ENCODE measurements around the gene CNKSR3.

The CNKSR3 gene

GRCh38 chr6:154453329-154453728, 57.2 kb downstream of the CNKSR3 start:
- no peak for DNase-seq (ENCODE audit: low read depth)

GRCh38 chr6:154450498-154450897, 60.0 kb downstream of the CNKSR3 start:
- DNase-seq (ENCODE audit: low read depth), result no peak

- no peak for DNase-seq (ENCODE audit: low read depth)
Measured at GRCh38 chr6:154448448-154449096, 61.9 kb downstream of the CNKSR3 start.

- DNase-seq (ENCODE audit: low read depth), result no peak
Measured at GRCh38 chr6:154447954-154448353, 62.5 kb downstream of the CNKSR3 start.

GRCh38 chr6:154446984-154447383, 63.5 kb downstream of the CNKSR3 start:
- no peak for DNase-seq (ENCODE audit: low read depth)

GRCh38 chr6:154445417-154445816, 65.1 kb downstream of the CNKSR3 start:
- no peak for DNase-seq (ENCODE audit: low read depth)

- no peak for DNase-seq (ENCODE audit: low read depth)
Measured at GRCh38 chr6:154441995-154442310, 68.5 kb downstream of the CNKSR3 start.

- DNase-seq (ENCODE audit: low read depth), result no peak
Measured at GRCh38 chr6:154440422-154441043, 70.0 kb downstream of the CNKSR3 start.

- no peak for DNase-seq (ENCODE audit: low read depth)
Measured at GRCh38 chr6:154440022-154440421, 70.5 kb downstream of the CNKSR3 start.

GRCh38 chr6:154438882-154439415, 71.5 kb downstream of the CNKSR3 start:
- no peak for DNase-seq (ENCODE audit: low read depth)

GRCh38 chr6:154435400-154435945, 75.0 kb downstream of the CNKSR3 start:
- DNase-seq (ENCODE audit: low read depth), result no peak

GRCh38 chr6:154434662-154435061, 75.8 kb downstream of the CNKSR3 start:
- DNase-seq (ENCODE audit: low read depth), result no peak

GRCh38 chr6:154433477-154434241, 76.8 kb downstream of the CNKSR3 start:
- no peak for DNase-seq (ENCODE audit: low read depth)

- DNase-seq (ENCODE audit: low read depth), result no peak
Measured at GRCh38 chr6:154432533-154433476, 77.7 kb downstream of the CNKSR3 start.

- DNase-seq (ENCODE audit: low read depth), result no peak
Measured at GRCh38 chr6:154430481-154430919, 80.0 kb downstream of the CNKSR3 start.

GRCh38 chr6:154429711-154430110, 80.8 kb downstream of the CNKSR3 start:
- DNase-seq (ENCODE audit: low read depth), result no peak

- no peak for DNase-seq (ENCODE audit: low read depth)
Measured at GRCh38 chr6:154428897-154429296, 81.6 kb downstream of the CNKSR3 start.

GRCh38 chr6:154427446-154427845, 83.0 kb downstream of the CNKSR3 start:
- DNase-seq (ENCODE audit: low read depth), result no peak

GRCh38 chr6:154426997-154427396, 83.5 kb downstream of the CNKSR3 start:
- no peak for DNase-seq (ENCODE audit: low read depth)

- DNase-seq (ENCODE audit: low read depth), result no peak
Measured at GRCh38 chr6:154425034-154425433, 85.5 kb downstream of the CNKSR3 start.

- no peak for DNase-seq (ENCODE audit: low read depth)
Measured at GRCh38 chr6:154414021-154414813, 96.3 kb downstream of the CNKSR3 start.
